ENCODE measurements around the gene STAC3.

The STAC3 gene

DNA sequence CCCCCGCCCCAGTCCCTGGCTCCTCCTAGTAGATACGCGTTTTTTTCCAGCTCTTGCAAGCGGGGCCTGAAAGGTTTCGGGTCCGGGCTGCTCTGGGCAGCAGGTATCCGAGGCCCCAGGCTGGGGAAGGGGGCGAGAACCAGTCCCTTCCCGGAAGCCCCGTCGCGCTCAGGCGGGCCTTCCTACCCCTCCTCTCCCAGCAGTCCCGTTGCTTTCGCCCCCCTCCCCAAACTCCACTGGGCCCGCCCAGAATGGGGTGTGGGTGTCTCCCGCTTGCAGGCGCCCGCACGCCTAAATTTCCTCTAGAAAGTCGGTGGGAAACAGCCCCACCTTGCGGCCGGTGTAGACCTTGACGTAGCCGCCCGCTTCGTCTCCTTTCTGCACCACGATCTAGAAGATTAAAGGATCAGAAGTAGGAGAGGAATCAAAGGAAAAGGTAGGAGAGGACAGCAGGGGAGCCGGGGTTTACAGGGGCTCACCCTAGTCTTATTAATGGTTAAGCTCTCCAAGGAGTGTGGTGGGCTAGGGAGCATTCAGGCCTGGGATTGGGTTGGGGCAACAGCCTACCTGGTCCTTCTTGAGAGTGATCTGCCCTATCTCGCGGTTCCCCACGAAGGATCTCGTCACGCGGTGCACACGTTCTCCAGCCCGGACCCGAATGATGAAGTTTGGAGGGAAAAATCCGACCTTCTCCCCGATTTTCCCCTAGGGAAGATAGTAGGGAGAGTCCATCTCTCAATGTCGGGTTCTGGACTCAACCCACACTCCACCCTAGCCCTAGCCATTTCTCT lies 7.3 kb downstream of the STAC3 start:
- TF ChIP-seq, protein P1, sequence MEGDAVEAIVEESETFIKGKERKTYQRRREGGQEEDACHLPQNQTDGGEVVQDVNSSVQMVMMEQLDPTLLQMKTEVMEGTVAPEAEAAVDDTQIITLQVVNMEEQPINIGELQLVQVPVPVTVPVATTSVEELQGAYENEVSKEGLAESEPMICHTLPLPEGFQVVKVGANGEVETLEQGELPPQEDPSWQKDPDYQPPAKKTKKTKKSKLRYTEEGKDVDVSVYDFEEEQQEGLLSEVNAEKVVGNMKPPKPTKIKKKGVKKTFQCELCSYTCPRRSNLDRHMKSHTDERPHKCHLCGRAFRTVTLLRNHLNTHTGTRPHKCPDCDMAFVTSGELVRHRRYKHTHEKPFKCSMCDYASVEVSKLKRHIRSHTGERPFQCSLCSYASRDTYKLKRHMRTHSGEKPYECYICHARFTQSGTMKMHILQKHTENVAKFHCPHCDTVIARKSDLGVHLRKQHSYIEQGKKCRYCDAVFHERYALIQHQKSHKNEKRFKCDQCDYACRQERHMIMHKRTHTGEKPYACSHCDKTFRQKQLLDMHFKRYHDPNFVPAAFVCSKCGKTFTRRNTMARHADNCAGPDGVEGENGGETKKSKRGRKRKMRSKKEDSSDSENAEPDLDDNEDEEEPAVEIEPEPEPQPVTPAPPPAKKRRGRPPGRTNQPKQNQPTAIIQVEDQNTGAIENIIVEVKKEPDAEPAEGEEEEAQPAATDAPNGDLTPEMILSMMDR (IDR thresholded peaks at IDR 0.05; ENCODE audit: control extremely low read depth, extremely low read depth, low read depth, missing control alignments): peak; percentile 85
- peak; percentile 82 for DNase-seq (ENCODE audit: extremely low spot score)
- ChIA-PET CTCF (interaction anchor here (0.7 to 22.8 kb wide), 40 partner anchors 8 to 525 kb away, joined by 3 to 403 read pairs (median 4); partner anchors contain the start of genes GLI1, INHBE, LRP1 and NXPH4), POLR2A (interaction anchor here (0.6 to 6.5 kb wide), 2 partner anchors 14 to 45 kb away, joined by 3 to 32 read pairs; partner anchors contain the start of gene SHMT2)

DNA sequence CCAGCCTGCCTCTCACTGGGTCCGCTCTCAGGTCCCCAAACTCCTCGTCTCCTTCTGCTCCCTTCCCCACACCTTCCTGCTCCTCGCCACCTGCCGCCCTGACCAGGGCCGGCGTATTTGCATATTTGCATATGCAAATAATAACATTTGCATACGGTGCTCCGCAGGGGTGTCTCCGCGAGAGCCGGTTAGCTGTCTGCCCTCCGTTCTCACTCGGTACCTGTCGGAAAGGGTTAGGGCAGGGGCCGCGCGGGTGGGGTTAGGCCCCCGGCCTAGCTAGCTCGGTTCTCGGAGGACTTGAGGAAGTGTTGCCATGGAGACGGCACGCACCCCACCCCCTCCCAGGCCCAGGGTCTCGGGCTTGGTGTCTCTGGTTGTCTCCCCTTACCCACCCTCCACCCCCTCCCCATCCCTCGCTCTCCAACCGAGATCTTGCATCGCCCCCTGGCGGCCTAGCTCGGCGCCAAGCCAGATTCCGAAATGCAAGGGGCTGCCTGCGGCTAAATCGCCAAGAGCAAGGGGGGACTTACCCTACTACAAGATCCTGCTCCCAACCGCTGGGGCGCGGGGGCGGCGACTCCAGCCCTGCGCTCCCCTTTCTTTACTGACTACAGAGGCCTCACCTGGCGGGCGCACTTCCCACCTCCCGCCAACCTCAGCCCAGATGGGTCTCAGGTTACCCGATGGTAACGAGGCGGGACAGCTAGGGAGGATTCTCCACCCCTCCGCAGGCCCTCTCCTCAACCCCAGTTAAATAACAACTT lies 8.1 kb downstream of the STAC3 start:
- peak; percentile 72 for DNase-seq (ENCODE audit: extremely low spot score)
- ChIA-PET POLR2A (interaction anchor here (0.6 to 6.5 kb wide), 2 partner anchors 13 to 46 kb away, joined by 3 to 32 read pairs; partner anchors contain the start of gene SHMT2), CTCF (interaction anchor here (0.7 to 22.8 kb wide), 48 partner anchors 9 to 524 kb away, joined by 3 to 403 read pairs (median 4); partner anchors contain the start of genes GLI1, INHBE, LRP1 and NXPH4)
- TF ChIP-seq, protein P1 (IDR thresholded peaks at IDR 0.05; ENCODE audit: control extremely low read depth, extremely low read depth, low read depth, missing control alignments): peak; percentile 85

DNA sequence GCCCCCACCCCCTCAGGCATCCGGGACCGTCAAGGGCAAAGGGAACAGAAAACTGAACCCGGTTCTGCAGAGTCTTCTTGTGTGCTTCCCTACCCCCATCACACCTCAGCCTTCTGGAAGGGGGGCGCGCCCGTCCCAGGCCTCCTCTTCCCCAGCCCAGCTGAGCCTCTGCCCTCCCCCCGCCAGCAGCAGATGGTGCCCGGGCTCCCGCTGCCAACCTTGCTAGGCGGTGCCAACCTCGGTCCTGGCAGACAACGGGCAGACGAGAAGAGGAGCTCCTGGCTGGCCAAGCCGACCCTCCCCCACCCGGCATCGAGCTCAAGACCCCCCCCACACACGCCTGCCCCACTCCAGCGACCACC lies 8.7 kb downstream of the STAC3 start:
- CTCF ChIA-PET: interaction anchor here (0.8 to 22.8 kb wide), 43 partner anchors 9 to 523 kb away, joined by 3 to 403 read pairs (median 4); partner anchors contain the start of genes GLI1, INHBE, LRP1 and NXPH4
- no peak for DNase-seq (ENCODE audit: extremely low spot score)
- TF ChIP-seq, protein P1 (IDR thresholded peaks at IDR 0.05; ENCODE audit: control extremely low read depth, extremely low read depth, low read depth, missing control alignments): no peak
- POLR2A ChIA-PET: interaction anchor here (0.6 to 6.5 kb wide), 2 partner anchors 12 to 193 kb away, joined by 3 to 32 read pairs; partner anchors contain the start of gene SHMT2

DNA sequence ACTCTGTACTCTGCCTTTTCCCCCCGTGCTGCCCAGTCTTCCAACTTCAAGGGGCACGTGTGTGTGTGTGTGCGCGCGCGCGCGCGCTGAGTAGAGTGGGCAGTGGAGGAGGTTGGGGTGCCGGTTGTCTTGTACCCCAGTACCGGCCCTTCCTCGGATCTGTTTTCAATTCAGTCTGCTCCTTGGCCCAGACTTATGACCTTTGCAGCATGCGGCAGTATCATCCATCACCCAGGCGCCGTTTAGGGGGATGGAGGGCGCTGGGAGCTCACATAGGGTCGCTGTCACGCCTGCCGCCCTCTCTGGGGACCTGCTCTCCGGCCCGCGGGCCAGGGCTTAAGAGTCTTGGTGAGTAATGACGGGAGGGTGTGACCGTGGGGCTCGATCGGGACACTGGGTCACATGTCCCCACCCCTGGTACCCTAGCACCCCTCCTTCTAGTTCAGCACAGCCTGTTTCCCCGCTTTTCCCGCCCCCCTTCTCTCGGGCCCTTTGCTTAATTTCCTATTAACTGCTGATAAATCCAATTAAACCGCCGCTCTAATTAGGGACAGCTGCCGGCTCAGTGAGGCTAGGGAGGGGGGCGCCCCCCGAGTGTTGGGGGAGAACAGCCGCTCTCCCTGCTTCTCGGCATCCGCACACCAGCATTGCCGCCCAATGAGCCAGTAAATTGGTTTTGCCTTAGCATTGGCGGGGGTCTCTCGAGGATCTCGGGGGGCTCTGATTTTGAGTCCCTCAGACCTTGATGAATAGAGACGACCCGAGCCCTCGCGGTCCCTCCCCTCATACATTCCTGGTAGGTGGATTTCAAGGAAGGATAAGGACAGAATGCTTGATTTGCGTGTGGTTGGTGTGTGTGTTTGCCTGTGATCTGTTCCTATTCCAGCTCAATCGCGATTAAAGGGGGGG lies 9.3 kb downstream of the STAC3 start:
- no peak for DNase-seq (ENCODE audit: extremely low spot score)
- TF ChIP-seq, protein P1 (IDR thresholded peaks at IDR 0.05; ENCODE audit: control extremely low read depth, extremely low read depth, low read depth, missing control alignments): no peak
- CTCF ChIA-PET: interaction anchor here (0.9 to 22.8 kb wide), 26 partner anchors 8 to 218 kb away, joined by 3 to 403 read pairs (median 6); partner anchors contain the start of genes GLI1, INHBE, LRP1 and NXPH4
- POLR2A ChIA-PET: interaction anchor here (0.6 to 6.5 kb wide), 3 partner anchors 12 to 194 kb away, joined by 3 to 32 read pairs (median 3); partner anchors contain the start of gene SHMT2

DNA sequence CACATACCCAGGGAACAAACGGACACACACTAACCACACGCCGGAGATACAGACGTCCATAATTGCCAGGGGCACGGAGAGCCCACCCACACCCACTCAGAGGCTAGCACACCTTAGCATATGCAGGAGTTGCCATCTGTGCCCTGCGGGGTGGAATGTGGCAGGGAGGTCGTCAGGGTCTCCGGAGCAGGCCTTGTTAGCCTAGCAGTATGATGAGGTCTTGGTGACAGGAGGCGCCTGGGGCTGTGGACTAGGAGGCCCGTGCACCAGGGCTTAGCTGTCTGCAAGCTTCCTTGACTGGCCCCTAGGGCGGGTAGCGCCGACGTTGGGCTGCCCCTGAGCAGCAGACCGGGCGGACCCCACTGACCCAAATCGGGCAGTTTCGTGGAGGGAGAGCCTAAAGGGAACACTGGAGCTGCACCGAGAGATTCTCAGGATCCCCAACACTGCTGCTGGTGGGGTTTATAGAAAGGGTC lies 10.0 kb downstream of the STAC3 start:
- TF ChIP-seq, protein P1 (IDR thresholded peaks at IDR 0.05; ENCODE audit: control extremely low read depth, extremely low read depth, low read depth, missing control alignments): no peak
- POLR2A ChIA-PET: interaction anchor here (1.2 to 6.5 kb wide), 2 partner anchors 11 to 26 kb away, joined by 3 to 32 read pairs; partner anchors contain the start of gene SHMT2
- CTCF ChIA-PET: interaction anchor here (1.2 to 22.8 kb wide), 10 partner anchors 9 to 218 kb away, joined by 3 to 403 read pairs (median 42); partner anchors contain the start of genes GLI1, INHBE, NXPH4 and SHMT2
- no peak for DNase-seq (ENCODE audit: extremely low spot score)

Data from GM10248 (cell line).